Right renal cortex interstitium (tissue), 3 donors: ENCODE measurements around the gene RNF111. TPM values are rescaled to one million over a fixed set of nuclear protein-coding genes. Genes with fewer than 3 reads are reported as not detected.
"Not testable (repeated sequence)": the region's sequence is repeated elsewhere in the genome, so short reads cannot be mapped to it uniquely, and the experiment has no call there.

Source experiments
- DNase-seq, 3 donors: peaks; one replicate each; pipeline ENCODE4 v3.0.0-alpha.2; 2013; ENCODE audit warnings: low read depth in 3 of 3, low spot score in 2 of 3
- polyA plus RNA-seq, 3 donors: library from polyadenylated mRNA; unstranded; fragments of 120-200 nt; gene quantifications; one replicate each; pipeline ENCODE4 v1.2.1, GENCODE V29; 2013; ENCODE audit not compliant: insufficient read length in 3 of 3

The RNF111 gene
- polyA plus RNA-seq, 3 donors = 36.9 to 37.9 (median 37.0) TPM

DNA sequence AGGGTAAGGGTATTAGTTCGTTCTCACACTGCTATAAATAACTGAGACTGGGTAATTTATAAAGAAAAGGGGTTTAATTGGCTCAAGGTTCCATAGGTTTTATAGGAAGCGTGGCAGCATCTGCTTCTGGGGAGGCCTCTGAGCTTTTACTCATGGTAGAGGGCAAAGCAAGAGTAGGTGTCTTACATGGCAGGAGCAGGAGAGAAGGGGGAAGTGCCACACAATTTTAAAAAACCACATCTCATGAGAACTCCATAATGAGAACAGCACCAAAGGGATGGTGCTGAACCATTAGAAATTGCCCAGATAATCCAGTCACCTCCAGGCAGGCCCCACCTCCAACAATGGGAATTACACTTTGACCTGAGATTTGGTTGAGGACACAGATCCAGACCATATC lies 12.2 kb downstream of the RNF111 start:
- DNase-seq = no peak

DNA sequence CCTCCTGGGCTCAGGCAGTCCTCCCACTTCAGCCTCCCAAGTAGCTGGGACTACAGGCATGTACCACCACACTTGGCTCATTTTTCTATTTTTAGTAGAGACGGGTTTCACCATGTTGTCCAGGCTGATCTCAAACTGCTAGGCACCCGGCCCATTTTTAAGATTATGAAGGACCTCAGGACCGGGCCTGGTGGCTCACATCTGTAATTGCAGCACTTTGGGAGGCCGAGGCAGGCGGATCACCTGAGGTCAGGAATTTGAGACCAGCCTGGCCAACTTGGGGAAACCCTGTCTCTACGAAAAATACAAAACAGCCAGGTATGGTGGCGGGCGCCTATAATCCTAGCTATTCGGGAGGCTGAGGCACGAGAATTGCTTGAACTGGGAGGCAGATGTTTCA lies 12.8 kb downstream of the RNF111 start:
- not testable (repeated sequence) for DNase-seq

DNA sequence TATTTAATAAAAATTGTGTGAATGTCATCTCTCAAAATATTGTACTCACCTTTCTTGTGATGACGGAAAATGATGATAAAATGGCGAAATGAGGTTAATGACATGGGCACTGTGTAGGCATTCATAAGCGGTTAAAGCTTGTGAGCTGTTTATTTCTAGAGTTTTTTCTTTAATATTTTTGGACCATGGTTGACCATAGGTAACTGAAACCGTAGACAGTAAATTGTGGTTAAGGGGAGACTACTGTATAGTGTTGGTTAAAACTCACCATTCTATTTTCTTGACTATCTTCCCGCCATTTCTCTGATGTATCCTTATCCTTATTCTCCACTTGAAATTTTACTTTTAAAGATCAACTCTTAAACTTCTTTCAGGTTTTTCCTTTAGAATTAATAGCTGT lies 14.5 kb downstream of the RNF111 start:
- DNase-seq = no peak

- no peak for DNase-seq
Measured at GRCh38 chr15:59002418-59002859, 15.0 kb downstream of the RNF111 start.

DNA sequence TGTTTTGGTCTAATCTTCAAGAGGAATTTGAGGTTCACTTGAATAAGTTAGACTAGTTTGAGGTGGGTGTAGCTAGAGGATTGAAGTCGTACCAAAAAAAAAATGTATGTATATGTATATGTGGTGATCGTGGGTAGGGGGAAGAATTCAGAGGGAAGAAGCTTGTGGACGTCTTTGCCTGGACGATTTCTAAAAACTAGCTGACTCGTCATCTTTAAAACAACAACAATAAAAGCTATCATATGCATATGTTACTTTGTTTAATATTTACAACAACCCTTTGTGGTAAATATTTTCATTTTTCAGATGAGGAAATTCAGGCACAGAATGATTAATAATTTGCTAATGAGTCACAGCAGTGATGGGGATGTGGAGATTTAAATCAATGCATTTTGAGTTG lies 18.1 kb downstream of the RNF111 start:
- no peak for DNase-seq

- DNase-seq = no peak
Measured at GRCh38 chr15:59008086-59008485, 20.6 kb downstream of the RNF111 start.

DNA sequence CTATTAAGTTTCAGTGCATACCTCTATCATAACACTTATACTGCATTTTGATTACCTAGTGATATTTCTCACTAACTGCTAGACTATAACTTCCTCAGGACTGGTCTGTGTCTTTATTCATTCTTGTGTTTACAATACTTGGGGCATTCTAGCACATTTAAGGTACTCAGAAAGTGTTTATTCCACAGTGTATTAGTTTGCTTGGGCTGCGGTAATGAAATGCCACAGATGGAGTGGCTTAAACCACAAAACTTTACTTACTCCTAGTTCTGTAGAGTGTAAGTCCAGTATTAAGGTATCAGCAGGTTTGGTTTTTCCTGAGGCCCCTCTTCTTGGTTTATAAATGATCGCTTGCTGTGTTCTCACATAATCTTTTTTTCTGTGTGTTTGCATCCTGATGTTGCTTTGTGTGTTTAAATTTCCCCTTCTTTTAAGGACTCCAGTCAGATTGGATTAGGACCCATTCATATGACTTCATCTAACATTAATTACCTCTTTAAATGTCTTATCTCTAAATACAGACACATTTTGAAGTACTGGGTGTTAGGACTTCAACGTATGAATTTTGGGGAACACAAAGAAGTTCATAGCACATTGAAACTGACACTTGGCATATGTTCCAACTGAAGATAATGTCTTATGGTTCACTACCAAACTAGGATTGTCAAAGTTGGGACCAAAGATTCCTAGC lies 23.9 kb downstream of the RNF111 start:
- no peak for DNase-seq

DNA sequence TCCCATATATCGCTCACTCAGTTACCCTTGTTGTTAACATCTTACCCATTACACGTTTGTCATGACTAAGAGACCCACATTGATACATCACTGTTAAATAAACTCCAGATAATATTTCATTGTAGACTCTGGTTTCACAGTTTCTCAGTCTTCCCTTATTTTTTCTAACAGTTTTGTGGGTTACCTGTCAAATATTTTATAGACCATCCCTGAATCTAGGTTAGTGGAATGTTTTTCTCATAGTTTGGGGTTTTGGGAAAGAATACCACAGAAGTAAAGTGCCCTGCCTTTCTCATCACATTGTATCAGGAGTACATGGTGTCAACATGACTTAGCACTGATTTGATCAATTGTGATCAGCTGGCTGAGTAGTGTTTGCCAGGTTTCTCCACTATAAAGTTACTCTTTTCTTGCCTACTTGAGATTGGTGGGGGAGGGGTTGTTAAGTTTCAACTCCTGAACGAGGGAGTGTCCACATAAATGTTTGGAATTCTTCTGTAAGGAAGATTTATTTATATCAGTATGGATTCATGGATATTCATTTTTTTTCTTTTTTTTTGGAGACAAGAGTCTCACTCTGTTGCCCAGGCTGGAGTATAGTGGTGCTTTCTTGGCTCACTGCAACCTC lies 25.9 kb downstream of the RNF111 start:
- DNase-seq = no peak

DNA sequence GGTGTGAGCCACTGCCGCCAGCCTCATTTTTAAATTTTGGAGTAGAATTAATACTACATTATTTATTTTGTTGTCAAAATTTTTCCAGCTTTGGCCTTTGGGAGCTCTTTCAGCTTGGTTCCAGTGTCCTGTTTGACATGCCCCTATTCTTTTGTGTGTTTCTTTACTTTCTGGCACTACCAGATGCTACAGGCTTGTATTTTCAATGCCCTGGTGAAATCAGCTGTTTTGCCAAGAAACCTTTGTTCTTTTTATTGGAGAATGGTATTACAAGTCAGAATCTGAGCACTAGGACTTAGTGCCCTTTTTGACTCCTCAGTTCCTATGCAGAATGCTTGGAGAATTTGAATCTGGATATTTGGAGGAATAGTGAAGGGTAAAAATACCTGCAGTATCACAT lies 26.6 kb downstream of the RNF111 start:
- no peak for DNase-seq

GRCh38 chr15:59017449-59017848 lies 30.0 kb downstream of the RNF111 start:
- no peak for DNase-seq

GRCh38 chr15:59018833-59019232 lies 31.4 kb downstream of the RNF111 start:
- DNase-seq = no peak

GRCh38 chr15:59020322-59020721 lies 32.9 kb downstream of the RNF111 start:
- DNase-seq = no peak

DNA sequence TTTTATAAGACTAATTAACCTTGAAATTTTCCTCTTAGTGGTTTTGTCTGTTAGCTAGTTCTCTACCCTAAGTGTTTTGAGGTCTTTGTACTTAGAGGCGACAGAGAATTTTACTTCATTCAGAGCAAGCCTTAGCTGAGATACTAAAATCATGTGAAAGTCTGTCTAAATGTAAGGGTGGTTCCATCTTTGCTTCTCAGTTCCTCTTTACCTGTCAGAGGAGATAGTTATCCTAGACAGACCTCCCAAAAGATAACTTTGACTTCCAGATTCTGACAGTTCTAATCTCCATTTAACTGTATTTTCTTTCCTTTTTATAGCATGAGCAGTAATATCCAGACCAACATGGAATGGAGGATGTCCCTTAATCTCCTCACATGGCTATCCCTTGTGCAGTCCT lies 34.7 kb downstream of the RNF111 start:
- no peak for DNase-seq

GRCh38 chr15:59026207-59026606 lies 38.7 kb downstream of the RNF111 start:
- DNase-seq = no peak

- DNase-seq = no peak
Measured at GRCh38 chr15:59028387-59028955, 41.0 kb downstream of the RNF111 start.

DNA sequence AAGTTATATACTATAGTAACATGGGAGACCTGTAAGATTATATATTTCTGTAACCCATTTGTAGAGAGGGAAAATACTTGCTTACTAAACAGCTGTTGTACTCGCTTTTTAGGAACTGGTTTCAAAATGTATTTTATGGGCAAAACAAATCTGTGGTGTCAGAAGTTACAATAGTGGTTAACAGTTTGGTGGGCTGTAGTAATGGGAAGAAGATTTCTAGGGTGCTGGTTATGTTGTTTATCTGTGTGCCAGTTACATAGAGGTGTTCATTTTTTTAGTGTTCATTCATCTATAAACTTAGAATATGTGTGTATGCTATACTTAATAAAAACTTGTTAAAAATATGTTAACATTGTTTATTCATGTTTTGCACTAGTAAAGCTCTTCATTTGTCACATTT lies 42.1 kb downstream of the RNF111 start:
- no peak for DNase-seq

- no peak for DNase-seq
Measured at GRCh38 chr15:59035201-59035600, 47.7 kb downstream of the RNF111 start.

DNA sequence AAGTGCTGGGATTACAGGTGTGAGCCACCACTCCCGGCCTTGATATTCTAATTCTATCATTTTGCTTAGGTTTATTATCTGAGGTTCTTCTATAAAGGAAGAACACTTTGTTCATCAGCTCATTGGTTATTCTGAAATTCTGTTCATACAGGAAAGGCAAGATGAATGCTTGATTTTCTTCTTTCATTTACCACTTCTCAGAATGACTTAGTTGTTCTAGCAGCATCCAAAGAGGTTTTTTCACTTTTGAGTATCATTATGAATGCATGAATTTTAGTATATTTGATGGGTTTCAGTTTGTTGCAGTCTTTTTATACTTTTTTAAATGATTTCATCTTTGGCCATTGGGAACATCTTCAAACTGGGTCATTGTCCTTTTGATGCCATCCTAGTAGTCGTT lies 51.8 kb downstream of the RNF111 start:
- DNase-seq = no peak

- no peak for DNase-seq
Measured at GRCh38 chr15:59042041-59042440, 54.6 kb downstream of the RNF111 start.

DNA sequence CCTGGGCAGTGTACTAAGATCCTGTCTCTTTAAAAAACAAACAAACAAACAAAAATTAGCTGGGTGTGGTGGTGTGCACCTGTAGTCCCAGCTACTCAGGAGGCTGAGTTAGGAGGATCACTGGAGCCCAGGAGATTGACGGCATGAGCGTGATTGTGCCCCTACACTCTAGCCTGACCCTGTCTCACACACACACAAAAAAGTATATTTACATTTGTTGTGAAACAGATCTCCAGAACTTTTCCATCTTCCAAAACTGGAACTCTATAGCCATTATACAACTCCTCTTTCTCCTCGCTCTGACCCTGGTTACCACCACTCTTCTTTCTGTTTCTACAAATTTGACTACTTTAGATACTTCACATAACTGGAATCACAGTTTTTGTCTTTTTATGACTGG lies 61.4 kb downstream of the RNF111 start:
- no peak for DNase-seq

DNA sequence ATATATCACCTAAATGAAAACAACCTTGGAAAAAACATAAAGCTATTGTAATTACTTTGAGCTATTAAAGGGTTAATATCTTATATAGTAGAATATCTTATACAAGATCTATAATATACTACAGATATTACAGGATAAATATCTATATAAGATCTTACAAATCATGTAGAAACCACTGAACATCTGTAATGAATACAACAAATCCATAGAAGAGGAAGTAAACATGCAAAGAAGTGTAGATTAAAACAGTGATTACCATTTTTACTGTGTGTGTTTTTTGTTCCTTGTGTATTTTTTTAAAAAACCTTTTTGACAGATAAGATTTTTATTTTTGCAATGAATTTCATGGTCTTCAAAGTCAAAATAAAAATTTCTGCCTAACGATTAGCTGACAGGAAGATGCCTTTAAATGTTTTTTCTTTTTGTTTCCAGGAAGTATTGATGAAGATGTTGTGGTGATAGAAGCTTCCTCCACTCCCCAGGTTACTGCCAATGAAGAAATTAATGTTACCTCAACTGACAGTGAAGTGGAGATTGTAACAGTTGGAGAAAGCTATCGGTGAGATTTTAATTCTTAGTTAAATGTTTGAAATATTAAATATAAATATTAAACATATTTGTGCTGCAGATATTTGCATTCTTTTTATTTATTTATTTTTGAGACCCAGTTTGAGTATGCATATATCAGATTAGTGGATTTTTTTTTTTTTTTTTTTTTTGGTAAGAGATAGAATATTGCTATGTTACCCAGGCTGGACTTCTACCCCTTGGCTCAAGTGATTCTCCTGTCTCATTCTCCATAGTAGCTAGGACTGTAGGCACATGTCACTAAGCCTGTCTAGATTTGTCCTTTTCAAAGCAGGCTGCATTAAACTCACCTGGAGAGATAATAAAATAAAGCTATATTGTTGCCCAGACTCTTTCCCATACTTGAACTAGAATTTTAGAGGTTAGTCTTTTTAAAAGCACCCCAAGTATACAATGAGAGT lies 64.7 kb downstream of the RNF111 start:
- no peak for DNase-seq
